GM19455 (cell line): Measurements from ENCODE around the gene SCN3A.

ENCODE experiments used
- ATAC-seq: cut with Tn5 transposase; IDR thresholded peaks from one replicate; pipeline ENCODE4 v1.9.1; 2021; ENCODE audit not compliant: unreplicated experiment

SCN3A gene

DNA sequence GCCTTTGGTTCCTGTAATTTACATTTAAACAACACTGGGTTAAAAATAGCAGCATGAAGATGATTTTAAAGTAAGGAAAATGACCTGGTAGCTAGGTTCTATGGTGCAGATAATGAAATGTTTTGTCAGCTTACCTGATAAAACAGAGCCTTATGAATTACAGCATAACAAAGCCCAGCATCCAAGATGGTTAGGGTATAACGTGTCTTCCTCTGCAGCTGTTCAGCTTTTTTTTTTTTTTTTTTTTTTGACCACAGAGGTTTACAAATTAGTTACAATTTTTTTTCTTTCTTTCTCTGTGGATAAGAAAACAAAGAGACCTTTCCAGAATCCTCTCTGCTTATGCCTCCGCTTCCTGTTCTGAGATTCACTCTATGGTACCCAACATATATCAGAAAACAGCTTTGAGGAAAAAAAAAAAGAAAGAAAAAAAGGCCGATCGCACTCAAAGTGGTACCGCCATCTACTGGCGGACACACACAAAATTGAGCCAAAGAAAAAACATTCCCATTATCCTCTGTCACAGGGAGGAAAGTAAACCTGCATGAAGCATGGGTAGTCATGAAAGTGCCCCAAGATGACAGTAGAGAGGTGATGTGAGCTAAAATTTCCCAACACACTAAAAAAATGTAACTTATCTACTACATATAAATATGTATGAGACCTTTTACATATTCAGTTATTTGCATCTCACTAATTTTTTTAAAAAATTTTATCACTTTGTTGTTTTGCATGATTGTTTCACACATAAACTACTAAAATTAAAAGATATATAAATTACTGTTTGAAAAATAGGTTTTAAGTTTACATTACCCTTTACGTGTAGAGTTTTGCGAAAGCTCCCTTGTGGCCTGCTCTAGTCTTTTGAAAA, at the start of gene SCN3A:
Gene SCN3A, minus strand, starts transcription at position 362 of the 871 bp plus-strand sequence. CDS start 27,656 bp downstream, outside the sequence.
- ATAC-seq: peak; percentile 72

DNA sequence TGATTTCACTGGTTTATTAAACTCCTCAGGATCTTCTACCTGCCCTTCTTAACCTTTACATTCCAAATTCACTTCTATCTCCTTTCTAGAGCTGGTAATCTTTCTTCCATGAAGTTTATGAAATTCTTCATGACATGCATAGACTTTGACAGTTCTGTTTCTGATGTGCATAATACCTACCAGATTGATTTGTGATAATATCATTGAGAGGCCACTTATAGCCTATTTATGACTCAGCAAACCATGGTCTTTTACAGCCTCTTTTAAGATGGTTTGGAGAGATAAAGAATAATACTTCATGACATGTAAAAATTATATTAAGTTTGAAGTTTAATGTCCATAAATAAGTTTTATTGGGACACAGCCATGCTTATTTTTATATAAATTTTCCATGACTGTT, 49.3 kb upstream of the SCN3A start:
- ATAC-seq: no peak

DNA sequence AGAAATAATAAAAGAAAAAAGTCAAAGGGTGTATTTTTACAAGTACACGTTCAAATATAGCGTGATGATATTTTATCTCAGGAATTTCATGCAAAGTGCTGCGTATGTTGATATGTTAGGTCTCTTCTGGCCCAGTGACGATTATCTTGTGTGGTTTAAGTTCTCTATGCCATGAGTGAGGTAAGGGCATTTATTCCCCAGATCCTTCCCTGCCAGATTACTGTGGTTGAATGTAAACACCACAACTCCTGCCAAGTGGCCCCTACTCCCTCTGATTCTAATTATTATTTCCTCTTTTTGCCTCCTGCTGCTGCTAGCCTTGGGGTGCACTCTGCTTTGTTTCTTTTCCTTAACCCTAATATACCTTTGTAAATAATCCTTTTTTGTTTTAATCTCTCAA, 47.5 kb upstream of the SCN3A start:
- ATAC-seq: no peak

DNA sequence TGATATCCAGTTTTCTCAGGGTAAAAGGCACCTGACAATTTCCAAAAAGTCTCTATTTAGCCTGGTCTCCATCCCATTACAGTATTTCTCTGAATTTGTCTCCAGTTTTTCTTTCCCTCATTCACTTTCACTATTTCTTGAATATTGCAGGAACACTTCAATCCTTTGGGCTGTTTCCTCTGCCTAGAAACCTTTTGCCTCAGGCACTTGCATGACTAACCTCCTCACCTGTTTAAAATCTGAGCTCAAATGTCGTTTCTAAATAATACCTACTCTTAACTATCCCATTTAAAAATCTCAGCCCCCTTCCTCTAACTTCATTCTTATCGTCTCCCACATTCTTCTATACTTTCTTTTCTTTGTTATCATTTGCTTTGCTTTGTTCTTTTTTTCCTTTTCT, 44.4 kb upstream of the SCN3A start:
- ATAC-seq: no peak

DNA sequence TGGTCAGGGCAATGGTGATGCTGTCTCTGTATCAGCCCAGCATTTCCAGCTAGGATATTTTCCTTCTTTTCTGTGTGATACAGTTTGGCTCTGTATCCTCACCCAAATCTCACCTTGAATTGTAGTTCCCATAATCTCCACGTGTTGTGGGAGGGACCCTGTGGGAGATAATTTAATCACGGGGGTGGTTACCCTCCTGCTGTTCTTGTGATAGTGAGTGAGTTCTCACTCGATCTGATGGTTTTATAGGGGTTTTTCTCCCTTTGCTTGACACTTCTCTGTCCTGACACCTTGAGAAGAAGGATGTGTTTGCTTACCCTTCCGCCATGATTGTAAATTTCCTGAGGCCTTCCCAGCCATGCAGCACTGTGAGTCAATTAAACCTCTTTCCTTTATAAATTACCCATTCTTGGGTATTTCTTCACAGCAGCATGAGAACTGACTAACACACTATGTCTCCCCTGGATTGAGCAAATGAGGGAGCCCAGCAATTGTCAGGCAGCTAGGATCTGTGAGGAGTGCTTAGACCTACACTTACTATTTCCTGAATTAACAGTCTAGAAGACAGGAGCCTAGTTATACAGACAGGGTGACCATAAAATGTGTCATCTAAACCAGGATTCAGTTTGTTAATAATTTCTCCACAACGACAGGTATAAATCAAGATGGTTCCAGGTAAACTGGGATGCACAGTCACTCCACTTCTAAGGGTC, 41.4 kb upstream of the SCN3A start:
- no peak for ATAC-seq

DNA sequence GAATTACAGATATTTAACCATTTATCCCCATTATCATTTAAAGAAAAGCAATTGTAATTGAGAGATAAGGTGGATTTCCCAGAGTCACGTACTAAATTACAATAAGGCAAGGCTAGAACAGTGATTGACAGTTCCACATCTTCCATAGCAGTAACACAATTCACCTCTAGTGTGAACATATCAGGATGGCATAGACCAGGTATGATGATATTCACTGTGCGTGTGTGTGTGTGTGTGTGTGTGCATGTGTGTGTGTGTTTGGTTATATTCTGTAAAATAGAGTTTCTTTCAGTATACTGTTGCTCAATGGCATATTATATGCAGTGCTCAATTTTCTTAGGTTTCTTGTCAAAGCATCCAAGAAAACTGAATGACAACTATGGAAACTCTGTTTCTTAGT, 37.1 kb upstream of the SCN3A start:
- no peak for ATAC-seq

DNA sequence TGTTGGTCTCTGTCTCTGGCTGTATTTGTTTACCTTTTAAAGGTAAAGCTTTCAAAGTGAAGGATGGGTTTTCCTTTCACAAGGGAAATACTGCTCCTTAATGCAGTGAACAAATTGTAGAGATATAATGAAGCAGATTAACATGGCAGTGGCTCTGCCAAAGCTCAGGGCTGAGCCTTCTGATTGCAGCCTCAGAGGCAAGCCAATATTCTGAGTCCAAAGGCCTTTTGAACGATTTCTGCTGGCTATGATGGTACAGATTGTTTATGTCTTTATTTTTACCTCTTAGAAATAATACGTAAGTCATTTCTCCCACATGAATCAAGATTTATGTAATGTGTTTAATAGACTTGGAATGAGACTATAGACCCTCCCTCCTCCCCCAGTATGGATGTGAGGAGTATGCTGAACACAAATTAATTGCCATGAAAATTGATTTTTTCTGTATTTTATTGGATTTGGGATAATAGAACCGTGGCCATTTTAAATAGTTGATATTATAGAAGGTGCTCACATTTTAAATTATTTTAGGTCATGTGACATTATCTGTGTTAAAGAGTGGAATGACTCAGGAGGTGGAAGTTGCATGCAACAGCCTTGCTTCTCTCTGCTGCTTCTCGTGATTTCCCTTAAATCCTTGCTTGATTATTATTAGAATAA, 36.1 kb upstream of the SCN3A start:
- ATAC-seq: no peak

DNA sequence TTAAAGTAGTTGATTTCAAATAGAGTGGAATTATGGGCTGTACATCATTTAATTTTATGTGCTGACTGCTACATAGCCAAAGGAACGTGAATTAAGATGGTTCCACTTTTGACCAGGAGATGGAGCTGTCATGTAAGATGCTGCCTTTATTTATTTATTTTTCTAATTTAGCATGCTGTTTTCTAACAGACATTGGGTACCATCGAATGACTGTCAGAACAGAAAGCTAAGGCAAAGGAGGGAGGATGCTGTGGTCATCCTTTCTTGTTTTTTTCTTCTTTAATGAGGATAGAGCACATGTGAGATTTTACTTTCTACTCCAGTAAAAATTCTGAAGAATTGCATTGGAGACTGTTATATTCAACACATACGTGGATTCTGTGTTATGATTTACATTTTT, 35.4 kb upstream of the SCN3A start, which contains the start of gene SCN2A:
Gene SCN2A, plus strand, starts transcription at position 185 of the 400 bp plus-strand sequence. CDS start 56,410 bp downstream, outside the sequence.
- no peak for ATAC-seq

DNA sequence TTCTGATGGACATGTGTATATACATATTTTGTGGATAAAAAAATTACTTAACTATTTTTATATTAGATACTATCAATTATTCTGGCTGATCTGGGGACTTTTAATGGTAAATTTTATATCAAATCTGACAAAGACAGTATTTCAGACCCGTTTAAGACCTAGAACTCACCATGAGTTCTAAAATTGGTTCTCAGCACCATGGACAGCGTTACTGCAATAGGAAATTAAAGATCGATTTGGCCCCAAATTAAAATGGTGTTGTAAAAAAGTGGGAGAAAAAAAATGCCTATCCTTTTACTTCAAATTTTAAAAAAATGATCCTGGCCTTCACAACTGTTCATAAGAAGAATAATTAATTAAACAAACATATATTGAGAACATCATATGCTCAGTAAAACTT, 34.4 kb upstream of the SCN3A start:
- ATAC-seq: no peak

DNA sequence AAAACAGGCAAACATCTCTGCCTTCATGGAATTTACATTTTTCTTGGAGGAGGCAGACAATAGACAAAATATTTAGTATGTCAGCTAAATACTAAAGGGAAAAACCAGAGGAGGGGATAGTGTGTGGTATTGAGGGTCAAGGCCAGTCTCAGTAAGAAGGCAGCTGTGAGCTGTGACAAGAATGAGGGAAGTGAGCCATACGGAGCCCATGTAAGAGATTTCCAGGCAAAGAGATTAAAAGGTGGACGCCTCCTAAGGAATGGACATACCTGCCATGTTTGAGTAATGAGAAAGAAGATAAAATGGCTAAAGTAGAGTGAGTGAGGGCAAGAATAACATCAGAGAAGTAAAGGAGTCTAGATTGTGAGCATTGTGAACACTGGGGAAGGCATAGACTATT, 33.2 kb upstream of the SCN3A start:
- no peak for ATAC-seq

DNA sequence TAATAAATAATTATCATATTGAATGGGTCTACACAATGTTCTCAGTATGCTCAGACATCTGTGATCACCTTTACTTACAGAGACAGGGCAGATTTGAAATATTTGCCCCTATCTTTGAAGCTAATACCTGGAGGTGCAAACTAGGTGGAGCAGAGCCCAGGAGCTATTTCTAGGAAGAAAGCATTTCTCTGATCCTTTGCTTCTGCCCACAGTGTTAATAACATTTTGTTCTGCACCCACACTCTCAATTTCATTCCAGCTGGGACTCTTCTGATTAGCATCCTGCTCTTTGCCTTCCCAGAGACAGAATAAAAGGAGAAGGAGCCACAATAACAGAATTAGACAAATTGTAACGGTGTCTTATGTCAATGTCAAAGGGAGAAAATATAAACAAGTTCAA, 23.7 kb upstream of the SCN3A start:
- no peak for ATAC-seq

DNA sequence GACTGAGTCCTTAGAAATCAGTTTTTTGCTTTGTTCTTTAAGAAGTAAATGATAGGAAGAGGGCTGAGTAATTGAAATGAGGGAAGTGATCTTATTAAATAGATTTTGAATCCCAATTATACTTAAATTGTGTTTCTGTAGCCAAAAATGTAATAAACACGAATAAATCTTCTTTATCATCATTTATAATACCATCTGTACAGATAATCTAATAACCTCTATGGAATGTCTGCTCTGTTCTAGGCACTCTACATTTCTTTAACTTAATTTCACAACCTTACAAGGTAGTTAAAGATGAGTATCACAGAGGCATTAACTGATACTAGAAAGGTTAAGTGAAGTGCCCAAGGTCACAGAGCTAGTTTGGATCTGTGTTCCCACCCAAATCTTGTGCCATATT, 21.1 kb upstream of the SCN3A start:
- ATAC-seq: no peak

DNA sequence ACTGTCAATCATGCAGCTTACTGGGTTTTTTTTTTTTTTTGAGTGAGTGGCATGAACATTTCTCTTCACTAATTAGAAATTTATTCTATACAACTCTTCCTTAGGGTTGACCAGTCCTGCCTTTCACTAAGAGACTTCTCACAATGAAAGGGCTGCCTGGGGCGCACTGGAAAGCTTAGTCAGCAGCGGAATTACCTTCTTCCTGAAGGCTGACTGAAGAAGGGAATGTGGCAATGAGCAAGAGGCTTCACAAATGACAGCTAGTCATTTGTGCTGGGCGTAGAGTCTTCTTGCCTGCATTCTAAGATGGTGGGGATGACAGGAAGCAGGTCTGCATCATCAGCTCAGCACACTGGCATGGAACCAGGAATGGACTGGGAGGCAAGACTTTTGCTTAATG, 15.6 kb upstream of the SCN3A start:
- no peak for ATAC-seq

DNA sequence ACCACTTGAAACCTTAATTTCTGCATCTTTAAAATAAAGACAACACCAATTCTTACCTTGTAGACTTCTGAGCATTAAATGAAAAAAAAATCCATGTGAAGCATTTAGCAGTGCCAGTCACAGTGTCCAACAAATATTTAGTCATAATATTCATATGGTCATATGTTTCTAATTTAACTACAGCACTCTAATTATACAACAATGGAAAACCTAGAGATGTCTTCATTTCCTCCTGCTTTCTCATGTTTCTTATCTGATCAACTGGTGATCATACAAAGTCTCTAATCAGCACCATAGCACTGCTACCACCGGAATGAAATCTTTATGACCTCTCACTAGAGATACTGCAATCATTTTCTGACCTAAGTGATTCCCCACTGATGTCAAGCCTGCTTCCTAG, 10.2 kb upstream of the SCN3A start:
- ATAC-seq: no peak

DNA sequence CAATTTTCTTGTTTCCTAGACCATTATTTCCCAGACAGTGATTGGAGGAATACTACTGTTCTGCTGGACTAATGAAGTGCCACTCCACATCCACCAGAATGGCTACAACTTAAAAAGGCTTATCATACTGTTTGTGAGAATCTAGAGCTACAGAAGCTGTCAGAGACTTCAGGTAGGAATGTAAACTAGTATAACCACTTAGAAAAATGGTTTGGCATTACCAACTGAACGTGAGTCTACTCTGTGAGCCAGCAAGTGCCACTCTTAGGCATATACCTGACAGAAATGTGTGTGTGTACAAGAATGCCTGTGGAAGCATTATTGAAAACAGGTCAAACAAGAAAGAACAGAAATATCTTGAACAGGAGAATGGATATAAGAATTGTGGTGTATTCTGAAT, 4.2 kb upstream of the SCN3A start:
- ATAC-seq: no peak

DNA sequence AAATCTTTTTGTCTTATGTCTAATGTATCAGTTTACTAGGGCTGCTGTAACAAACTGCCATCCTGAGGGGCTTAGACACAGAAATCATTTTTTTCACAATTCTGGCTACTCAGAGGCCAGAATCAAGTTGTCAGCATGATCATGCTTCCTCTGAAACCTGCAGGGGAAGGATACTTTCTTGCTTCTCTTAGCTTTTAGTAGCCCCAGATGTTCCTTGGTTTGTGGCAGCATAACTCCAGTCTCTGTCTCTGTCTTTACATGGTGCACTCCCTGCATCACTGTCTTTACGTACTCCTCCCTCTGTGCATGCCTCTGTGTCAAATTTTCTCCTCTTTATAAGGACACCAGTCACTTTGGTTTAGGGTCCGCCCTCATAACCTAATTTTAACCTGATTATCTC, 2.0 kb upstream of the SCN3A start:
- no peak for ATAC-seq

DNA sequence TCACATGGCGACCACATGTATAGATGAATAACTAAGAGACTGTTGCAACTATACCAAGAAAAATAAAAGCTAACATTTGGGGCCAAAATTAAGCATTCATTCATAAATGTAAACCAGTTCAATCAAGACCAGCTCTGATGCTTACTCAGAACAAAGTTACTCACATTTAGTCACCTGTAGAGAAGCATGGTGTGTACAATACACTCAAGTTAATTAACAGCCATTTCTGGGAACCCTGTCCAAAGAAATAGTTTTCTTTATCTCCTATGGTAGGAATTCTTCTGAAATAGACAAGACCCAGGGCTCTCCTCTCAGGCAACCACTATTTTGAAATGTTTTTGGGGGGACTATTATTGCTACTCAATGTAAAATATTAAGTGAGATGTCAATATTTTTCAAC, 1.6 kb downstream of the SCN3A start:
- no peak for ATAC-seq

DNA sequence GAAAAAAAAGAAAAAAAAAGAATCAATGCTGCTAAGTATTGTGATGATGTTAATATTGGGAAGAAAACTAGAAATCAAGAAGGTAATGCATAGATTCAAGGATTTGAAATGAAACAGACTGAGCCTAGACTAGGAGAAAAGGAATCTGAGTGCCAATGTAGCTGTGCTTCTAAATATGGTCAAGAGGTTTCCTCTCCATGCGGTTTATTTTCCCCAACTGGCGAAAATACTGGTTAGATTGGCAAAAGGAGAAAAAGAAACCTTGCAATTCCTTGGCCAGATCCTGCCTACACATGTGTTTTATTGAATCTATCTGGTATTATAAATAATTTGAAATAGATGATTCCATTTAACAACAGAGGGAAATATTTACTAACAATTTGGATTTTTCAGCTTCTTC, 5.7 kb downstream of the SCN3A start:
- ATAC-seq: no peak

DNA sequence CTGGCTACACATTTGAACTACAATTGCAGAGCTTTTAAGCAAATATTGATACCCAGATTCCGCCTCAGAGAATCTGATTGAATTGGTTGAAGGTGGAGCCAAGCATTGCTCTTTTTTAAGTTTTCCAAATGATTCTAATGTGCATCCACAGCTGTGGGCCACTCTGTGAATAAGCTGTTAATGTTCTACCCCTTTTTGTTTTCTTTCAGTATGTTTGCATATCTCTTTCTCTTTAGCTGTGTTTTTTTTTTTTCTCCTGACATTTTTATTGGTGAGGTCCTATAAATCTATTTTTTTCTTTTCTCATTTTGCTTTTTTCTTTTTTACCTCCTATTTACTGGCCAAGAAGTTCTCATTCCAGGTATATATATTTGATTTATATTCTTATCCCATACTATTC, 6.5 kb downstream of the SCN3A start:
- ATAC-seq: no peak

DNA sequence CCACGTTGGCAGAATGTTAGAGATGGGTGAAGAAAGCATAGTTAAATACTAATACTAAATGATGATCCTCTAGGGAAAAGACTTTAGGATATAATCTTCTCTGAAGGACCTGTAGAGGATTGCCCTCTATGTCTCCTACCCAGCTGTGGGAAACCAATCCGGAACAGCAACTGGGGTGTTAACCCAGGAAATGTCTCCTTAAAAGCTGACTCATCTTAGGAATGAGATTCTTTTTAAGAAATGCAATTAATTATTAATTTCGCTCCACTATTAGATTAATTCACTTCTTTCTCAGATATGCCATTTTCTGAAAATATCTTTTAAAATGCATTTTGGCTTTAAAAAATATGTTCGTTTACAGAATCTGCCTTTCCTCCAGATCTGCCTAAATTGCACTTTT, 7.4 kb downstream of the SCN3A start:
- ATAC-seq: no peak

DNA sequence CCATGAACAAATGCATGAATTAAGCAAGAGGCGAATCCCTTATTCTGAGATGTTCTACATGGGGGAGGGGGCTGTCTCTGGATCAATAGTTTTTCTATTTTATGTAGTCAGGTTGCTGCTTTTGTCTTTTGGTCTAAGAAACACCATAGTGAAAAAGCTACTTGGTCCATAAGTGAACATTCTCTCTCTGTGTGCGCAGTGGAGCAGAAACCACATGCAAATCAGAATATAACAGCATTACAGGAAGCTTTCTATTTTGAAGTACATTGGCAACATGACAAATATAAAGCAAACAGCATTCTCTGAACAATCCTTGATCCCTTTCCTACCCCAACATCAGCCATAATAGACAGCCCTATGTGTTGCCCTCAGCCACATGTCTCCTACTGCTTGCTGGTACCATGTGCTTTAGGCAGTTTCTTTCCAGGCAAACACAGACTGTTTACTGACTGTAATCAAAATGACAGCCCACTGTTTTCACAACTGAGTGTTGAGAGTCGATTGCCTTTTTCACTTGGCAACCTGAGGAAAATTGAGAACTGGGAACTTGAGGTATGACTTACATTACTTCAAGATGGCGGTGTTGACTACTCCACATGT, 10.6 kb downstream of the SCN3A start:
- ATAC-seq: peak; percentile 97
